Measurements from ENCODE around the gene ETV3L. TPM values are rescaled to one million over a fixed set of nuclear protein-coding genes. Genes with fewer than 3 reads are reported as not detected.

ETV3L gene
- total and polyA plus RNA-seq, 2 of the 8 experiments (the other 6 are each of a cell fraction or from before 2014, with no cell fraction given) = 0.17 to 0.26 TPM

GRCh38 chr1:157142765-157143423 is 43.3 kb upstream of the ETV3L start:
- CTCF ChIA-PET (ENCODE audit: partially characterized antibody) = interaction anchor here (1.0 to 16.2 kb wide), 3 partner anchors 11 to 53 kb away, joined by 3 to 187 read pairs (median 12); no protein-coding TSS in a partner anchor
- H2BK12ac ChIP-seq (ENCODE audit: low read depth, low read length) = no peak overlapping the region

More at GRCh38 chr1:157142765-157143423, 43.3 kb upstream of the ETV3L start:
- H3K18ac ChIP-seq (ENCODE audit: extremely low read depth, low read length) = no peak overlapping the region
- H3K9me3 ChIP-seq (ENCODE audit: insufficient read depth in 2 of 2, low read depth in 1 of 2, low read length in 1 of 2) = no peaks in the 10 kb centered on the region
- H3K56ac ChIP-seq (replicated peaks; ENCODE audit: insufficient read length, low read depth, low read length) = no peak overlapping the region
- H3K14ac ChIP-seq (ENCODE audit: insufficient read length) = no peak overlapping the region
- H3K23me2 ChIP-seq (ENCODE audit: low read depth, low read length) = peaks cover 4% of the 10 kb centered on the region; the same call in 1 of the 2 replicates
- H4K91ac ChIP-seq (replicated peaks; ENCODE audit: insufficient read length, low read length) = no peak overlapping the region
- peaks cover 2 to 13% (median 6%) of the 10 kb centered on the region in 4 experiments; a peak in 4 of 7 replicates for H3K4me1 ChIP-seq (replicated peaks in 1 of 4; ENCODE audit: control insufficient read depth in 3 of 4, insufficient read depth in 4 of 4, low read length in 3 of 4)
- no peak overlapping the region for H2BK20ac ChIP-seq (ENCODE audit: low read length)
- no peak overlapping the region for H4K5ac ChIP-seq (ENCODE audit: insufficient read length, low read depth, low read length)
- no peak overlapping the region for H2BK15ac ChIP-seq (ENCODE audit: low read length)
- no peak overlapping the region for H2AFZ ChIP-seq (ENCODE audit: low read length)
- TF ChIP-seq ATF2 (IDR thresholded peaks at IDR 0.05; ENCODE audit: low read length) = no peak
- no peak for TF ChIP-seq JUND (IDR thresholded peaks at IDR 0.05; ENCODE audit: low read length)
- no peak for TF ChIP-seq SP1 (IDR thresholded peaks at IDR 0.05; ENCODE audit: low read depth, low read length)
- no peak for TF ChIP-seq HDAC2 (IDR thresholded peaks at IDR 0.05; ENCODE audit: borderline replicate concordance in 1 of 2, low read depth in 2 of 2, low read length in 2 of 2)
- TF ChIP-seq SUZ12 (IDR thresholded peaks at IDR 0.05; ENCODE audit: low read length) = no peak
- TF ChIP-seq KDM1A (IDR thresholded peaks at IDR 0.05; ENCODE audit: borderline replicate concordance, low read length) = no peak
- no peak for TF ChIP-seq MAX (IDR thresholded peaks at IDR 0.05)
- no peak for TF ChIP-seq POLR2AphosphoS5 (IDR thresholded peaks at IDR 0.05; ENCODE audit: low read depth, low read length)
- no peak for TF ChIP-seq KDM4A (IDR thresholded peaks at IDR 0.05; ENCODE audit: low read depth, low read length, severe bottlenecking)
- no peak for TF ChIP-seq ZNF274 (IDR thresholded peaks at IDR 0.05; ENCODE audit: borderline replicate concordance, extremely low read depth, low read length)
- no peak for TF ChIP-seq POLR2A (IDR thresholded peaks at IDR 0.05; ENCODE audit: control extremely low read depth in 1 of 2, low read depth in 2 of 2, low read length in 2 of 2)
- no peak overlapping the region for H3K23ac ChIP-seq (ENCODE audit: insufficient read length)
- WGBS, 2 experiments (ENCODE audit: extremely low coverage in 1 of 2, insufficient coverage in 1 of 2, insufficient read length in 1 of 2, insufficient replicate concordance in 2 of 2, low coverage in 1 of 2, low lambda C conversion rate in 2 of 2, missing lambda C conversion rate in 1 of 2) = 82% methylated on average over 3 of the region's 3 CpGs; no CpG with 5 or more reads in 1 of the 2 experiments
- no peak overlapping the region for H4K8ac ChIP-seq (ENCODE audit: extremely low read depth, insufficient read depth, low read length)
- H3K27me3 ChIP-seq (replicated peaks in 1 of 4; ENCODE audit: control insufficient read depth in 3 of 4, extremely low read depth in 1 of 4, insufficient read depth in 3 of 4, low read length in 3 of 4) = peaks cover 0 to 1% (median 0%) of the 10 kb centered on the region in 4 experiments; a peak in 1 of 7 replicates
- H4K20me1 ChIP-seq (replicated peaks in 1 of 2; ENCODE audit: control insufficient read depth in 1 of 2, insufficient read depth in 2 of 2, low read length in 2 of 2) = peaks cover 0 to under 1% of the 10 kb centered on the region in 2 experiments
- no peak overlapping the region for H3K4ac ChIP-seq (replicated peaks; ENCODE audit: insufficient read length, low read depth, low read length)
- H3K27ac ChIP-seq (ENCODE audit: low read depth, low read length) = no peak overlapping the region
- H3K79me1 ChIP-seq (ENCODE audit: low read depth, low read length) = no peaks in the 10 kb centered on the region
- no peak overlapping the region for H2AK5ac ChIP-seq (ENCODE audit: low read depth, low read length)
- H3K9ac ChIP-seq (replicated peaks in 1 of 4; ENCODE audit: extremely low read depth in 1 of 4, low read depth in 3 of 4, low read length in 3 of 4) = no peak overlapping the region
- H3K4me2 ChIP-seq (ENCODE audit: insufficient read depth in 1 of 2, low read depth in 2 of 2, low read length in 2 of 2) = no peak overlapping the region
- no peaks in the 10 kb centered on the region for H3K36me3 ChIP-seq (ENCODE audit: control insufficient read depth in 2 of 4, insufficient read depth in 4 of 4, low read length in 3 of 4)
- peaks cover 0 to under 1% of the 10 kb centered on the region in 2 experiments; a peak in 1 of 4 replicates for H3K79me2 ChIP-seq (ENCODE audit: control insufficient read depth in 1 of 2, insufficient read depth in 2 of 2, low read length in 2 of 2)
- H2BK120ac ChIP-seq (replicated peaks; ENCODE audit: low read depth, low read length) = no peak overlapping the region
- no peak overlapping the region for H2BK5ac ChIP-seq (ENCODE audit: low read depth, low read length)
- POLR2A ChIA-PET (ENCODE audit: partially characterized antibody) = interaction anchor here (1.2 to 10.5 kb wide), 3 partner anchors 8 to 40 kb away, joined by 3 to 70 read pairs (median 4); no protein-coding TSS in a partner anchor
- no peak for FAIRE-seq
- no peak for DNase-seq (ENCODE audit: low read depth in 1 of 2, low spot score in 2 of 2)
- no peak overlapping the region for H3K4me3 ChIP-seq (ENCODE audit: extremely low read depth in 1 of 4, insufficient read depth in 2 of 4, low read depth in 3 of 4, low read length in 4 of 4)
